NCI-H2029 treated with DMSO at 0.1 percent for 48 hours (cell line): ENCODE data around the gene SEZ6L.
"Not testable (repeated sequence)": the region's sequence is repeated elsewhere in the genome, so short reads cannot be mapped to it uniquely, and the experiment has no call there.

ENCODE experiments used
- DNase-seq: peaks from one replicate; lab custom pipeline; 2025; lab: John Stamatoyannopoulos, UW

The SEZ6L gene

GRCh38 chr22:26383968-26384556, 214.8 kb downstream of the SEZ6L start:
- DNase-seq = no peak

GRCh38 chr22:26385164-26385563, 215.9 kb downstream of the SEZ6L start:
- no peak for DNase-seq

GRCh38 chr22:26389125-26389524, 219.9 kb downstream of the SEZ6L start:
- DNase-seq = no peak

DNA sequence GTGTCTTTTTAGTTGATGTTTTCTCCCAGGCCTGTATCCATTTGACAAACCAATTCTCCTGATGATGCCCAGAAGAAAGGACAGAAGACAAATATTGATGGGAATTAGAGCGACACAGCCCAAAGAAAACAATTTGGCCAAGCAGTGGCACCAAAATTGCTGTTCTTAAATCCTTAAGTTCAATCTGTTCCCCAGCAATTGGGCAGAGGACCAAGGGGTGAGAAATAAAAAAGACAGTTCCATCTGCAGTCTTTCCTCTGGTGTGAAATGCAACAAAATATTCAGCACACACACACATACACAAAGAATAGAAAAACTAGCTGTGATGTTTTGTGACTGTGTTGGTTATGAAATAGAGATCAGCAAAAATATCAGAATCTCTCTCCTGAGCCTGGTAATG, 221.8 kb downstream of the SEZ6L start:
- no peak for DNase-seq

DNA sequence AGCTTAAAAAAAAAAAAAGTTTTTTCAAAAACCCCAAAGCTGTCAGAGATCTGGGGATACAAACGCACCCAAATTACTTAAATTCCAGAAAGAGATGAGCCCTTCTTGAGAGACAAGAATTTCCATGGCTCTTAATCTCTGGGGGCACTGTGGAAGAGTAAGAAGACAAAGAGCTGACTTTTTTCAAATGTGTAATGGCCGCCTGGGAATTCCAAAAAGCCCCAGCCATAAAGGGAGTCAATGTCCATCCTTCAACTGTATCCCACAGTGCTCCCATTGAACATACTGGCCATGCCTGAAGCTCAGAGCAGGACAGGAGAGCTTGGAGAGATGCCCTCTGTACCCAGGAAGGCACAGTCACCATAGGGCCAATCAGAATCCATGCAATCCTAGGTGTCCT, 222.4 kb downstream of the SEZ6L start:
- no peak for DNase-seq

DNA sequence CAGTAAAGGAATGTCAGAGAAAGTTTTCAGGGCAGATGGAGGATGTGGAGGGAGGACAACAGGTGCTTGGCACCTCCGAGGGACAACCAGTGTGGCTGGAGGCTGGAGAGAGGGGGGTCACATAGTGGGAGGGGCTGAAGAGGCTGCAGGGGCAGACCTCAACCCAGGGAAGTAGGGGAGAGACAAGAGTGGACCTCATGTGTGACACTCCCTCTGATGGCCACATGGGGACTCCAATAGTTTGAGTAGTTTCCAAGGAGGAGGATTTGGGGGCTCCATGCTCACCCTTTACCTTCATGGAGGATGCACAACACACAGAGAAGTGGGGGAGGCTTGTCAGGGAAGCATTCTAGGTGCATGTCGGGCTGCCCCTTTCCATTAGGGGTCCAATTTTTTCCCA, 224.7 kb downstream of the SEZ6L start:
- DNase-seq = no peak

DNA sequence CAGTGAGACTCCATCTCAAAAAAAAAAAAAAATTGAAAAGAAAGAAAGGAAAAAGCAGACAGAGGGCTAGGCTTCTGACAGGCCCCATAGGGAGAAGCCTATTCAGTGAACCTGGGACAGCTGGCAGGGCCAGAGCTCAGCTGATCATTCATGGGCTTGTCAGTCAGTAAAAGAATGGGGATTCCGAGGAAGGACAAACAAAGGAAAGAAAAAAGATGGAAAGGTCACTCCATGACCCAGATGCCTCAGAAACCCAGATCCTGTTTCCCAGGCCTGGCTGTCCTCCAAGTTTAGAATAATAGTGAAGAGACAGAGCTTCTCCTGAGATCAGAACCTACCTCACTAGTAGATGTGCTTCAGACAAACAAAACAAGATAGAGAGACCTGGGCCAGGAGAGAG, 225.5 kb downstream of the SEZ6L start:
- peak; percentile 38 for DNase-seq

DNA sequence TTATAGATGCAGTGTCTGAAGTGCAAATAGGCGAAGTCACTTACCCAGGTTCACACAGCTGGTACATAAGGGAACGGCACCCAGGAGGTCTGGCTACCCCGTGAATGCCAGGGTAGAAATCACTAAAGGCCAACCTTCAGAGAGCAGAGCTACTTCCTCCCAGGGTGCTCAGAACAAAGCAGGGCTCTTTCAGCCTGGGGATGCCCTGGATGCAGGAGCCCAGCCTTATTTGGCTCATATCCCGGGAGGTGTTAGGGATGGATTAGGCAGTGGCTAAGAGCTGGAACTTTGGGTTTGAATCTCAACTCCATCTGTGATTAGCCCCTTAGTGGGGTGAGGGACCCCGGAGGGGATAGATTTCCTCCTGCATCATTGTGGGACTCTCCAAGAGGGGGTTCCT, 226.7 kb downstream of the SEZ6L start:
- DNase-seq = no peak

GRCh38 chr22:26398741-26399153, 229.5 kb downstream of the SEZ6L start:
- DNase-seq = peak; percentile 10

- no peak for DNase-seq
These were observed 230.0 kb downstream of the SEZ6L start for GRCh38 chr22:26399289-26399688.

- no peak for DNase-seq
These were observed 232.5 kb downstream of the SEZ6L start for GRCh38 chr22:26401726-26402125.

DNA sequence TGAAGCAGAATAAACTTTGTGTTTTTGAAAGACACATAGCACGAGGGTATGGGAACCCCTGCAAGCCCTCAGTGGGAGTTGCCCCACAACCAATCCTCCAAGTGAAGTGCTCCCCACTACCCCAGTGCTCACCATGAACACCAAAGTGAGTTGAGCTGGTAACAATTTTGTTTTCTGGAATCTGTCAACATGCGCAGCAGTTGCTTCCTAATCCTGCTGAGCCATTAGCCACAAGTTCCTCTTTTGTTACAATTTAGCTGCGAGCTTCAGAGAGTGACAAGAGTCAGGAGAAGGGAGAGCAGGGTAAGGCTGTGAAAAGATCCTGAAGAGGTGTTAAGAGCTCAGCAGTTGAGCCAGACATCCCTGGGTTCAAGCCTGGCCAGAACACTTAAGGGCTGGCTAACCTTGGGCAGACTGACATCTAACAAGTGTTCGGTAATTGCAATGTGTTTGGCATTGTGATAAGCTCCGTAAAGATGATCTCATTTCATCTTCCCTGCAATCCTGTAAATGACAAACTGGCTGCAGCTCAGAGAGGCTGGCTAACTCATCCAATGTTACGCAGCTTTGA, 235.7 kb downstream of the SEZ6L start:
- no peak for DNase-seq

DNA sequence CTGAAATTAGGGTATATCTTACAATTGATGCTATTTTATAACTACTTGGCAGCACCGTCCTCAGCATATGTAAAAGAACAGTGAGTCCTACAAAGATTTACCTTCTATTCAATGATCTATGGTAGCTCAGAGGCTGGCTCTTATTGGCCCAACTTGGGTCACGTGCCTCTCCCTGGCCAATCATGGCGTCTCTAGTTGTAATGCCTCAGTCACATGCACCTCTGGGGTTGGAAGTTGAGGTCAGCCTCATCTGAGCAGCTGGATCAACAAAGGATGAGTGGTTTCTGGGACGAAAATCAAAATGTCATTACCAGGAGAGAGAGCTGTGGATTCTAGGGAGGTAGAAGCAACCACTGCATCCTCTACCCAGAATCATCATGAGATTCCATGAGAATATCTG, 236.9 kb downstream of the SEZ6L start:
- peak; percentile 90 for DNase-seq

GRCh38 chr22:26408562-26409220, 239.4 kb downstream of the SEZ6L start:
- DNase-seq = not testable (repeated sequence)

GRCh38 chr22:26409719-26410335, 240.6 kb downstream of the SEZ6L start:
- no peak for DNase-seq

DNA sequence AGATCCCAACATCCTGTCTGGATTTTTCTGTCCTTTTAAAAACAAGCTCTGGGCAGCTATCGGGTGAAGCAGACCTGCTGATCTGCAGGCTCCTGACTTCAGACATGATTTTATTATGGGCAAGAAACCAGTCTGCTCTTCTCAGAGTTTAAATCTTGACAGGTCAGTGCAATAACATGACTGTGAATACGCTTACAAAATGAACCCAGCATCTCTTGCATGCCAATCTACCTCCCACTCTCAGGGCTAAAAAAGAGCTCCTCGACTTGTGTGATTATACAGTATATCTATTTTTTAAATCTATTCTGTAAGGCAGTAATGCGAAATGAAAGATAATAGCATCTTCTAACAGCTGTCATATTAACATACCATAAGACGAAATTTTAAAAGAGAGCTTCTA, 241.1 kb downstream of the SEZ6L start:
- no peak for DNase-seq

DNA sequence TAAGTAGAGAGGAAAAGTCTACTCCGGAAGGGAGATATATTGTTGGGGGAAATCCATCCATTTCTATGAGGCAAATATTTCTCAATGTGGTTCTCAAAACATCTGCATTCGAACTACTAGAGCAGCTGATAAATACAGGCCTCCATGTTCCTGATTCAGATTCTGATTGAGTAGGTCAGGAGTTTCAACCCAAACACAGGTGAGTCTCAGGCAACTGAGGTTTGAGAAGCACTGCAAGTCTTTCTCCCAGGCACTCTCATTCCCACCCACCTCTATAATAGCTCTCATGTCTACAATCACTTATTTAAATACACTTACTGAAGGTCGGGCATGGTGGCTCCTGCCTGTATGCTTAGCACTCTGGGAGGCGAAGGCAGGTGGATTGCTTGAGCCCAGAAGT, 245.1 kb downstream of the SEZ6L start:
- DNase-seq = no peak

DNA sequence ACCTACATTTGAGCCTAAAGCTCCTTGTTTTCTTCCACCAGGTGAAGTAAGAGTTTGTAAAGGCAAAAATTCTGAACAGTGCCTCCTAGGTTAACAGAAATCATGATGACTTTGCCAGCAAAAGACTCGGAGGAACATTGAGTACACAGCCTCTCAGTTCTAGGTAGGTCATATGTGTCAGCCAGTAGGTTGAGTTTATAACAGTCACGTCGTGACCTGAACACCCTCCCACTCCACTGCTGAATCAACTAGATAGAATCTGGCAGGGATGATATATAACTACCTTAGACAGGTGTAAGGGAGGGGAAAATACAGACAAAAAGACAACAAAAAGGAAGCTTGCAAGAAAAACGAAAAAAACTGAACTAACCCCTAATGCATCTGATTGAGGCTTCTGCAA, 247.0 kb downstream of the SEZ6L start:
- DNase-seq = no peak

GRCh38 chr22:26416670-26417276, 247.5 kb downstream of the SEZ6L start:
- no peak for DNase-seq

- no peak for DNase-seq
These were observed 248.1 kb downstream of the SEZ6L start for GRCh38 chr22:26417406-26417805.

DNA sequence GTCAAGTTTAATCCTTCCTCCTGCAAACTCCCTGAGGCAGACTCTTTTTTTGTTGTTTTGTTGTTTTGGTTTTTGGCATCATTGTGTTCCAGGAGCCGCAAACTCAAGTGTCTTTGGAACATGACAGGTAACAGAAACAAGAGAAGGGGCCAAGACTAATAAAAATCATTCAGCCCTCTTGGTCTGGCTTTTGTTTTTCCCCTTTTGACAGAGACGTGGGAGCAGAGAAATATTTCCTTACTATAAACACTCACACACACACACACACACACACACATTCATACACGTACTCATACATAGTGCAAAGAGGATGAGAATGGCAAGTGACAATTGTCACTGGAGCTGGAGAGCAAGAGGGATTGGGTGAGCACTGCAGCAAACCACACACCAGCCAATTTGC, 249.4 kb downstream of the SEZ6L start:
- peak; percentile 12 for DNase-seq

GRCh38 chr22:26426924-26427323, 257.7 kb downstream of the SEZ6L start:
- no peak for DNase-seq
